NB4 (cell line): Measurements from ENCODE around the gene SYNE1.

Experiments used
- DNase-seq: peaks from one replicate; pipeline ENCODE4 v3.0.0; 2010; ENCODE audit warnings: low read depth
- H3K4me3 ChIP-seq: one replicate; pipeline ENCODE4 v1.5.1; 2011; ENCODE audit warnings: mild to moderate bottlenecking, low read depth, low read length, moderate library complexity
- MYC ChIP-seq: IDR thresholded peaks from 2 replicates; pipeline ENCODE4 v1.6.1; 2011; ENCODE audit warnings: low read depth, low read length
- POLR2A ChIP-seq: IDR thresholded peaks from 2 replicates; pipeline ENCODE4 v1.6.1; 2011; ENCODE audit warnings: mild to moderate bottlenecking; ENCODE audit not compliant: insufficient read length; ENCODE audit errors: extremely low read depth
- TF ChIP-seq, protein P1 (sequence below): IDR thresholded peaks from one replicate; pipeline ENCODE4 v1.5.1; 2012; ENCODE audit warnings: low read depth, low read length
- TF ChIP-seq, protein P2 (sequence below): IDR thresholded peaks from 2 replicates; pipeline ENCODE4 v1.6.1; 2011; ENCODE audit warnings: low read depth, low read length

The SYNE1 gene

DNA sequence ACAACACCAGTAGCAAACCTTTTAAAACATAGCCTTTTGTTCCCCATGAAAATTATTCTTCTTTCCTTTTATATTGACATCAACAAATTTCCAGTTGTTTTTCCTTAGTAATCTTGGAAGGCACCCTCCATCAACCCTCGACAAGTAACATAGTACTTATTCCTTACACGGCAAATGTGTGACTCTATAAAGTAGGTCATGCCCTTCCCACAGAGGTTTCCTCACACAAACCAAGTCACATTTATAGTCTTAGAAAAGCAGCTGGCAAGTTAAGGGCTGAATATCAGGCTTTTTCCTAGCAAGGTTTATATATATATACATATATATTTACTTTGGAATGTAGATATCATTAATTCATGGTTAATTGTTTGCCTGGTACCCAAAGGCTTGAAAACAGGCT lies 371.5 kb downstream of the SYNE1 start:
- H3K4me3 ChIP-seq, result no peak overlapping the region
- TF ChIP-seq, protein P1, sequence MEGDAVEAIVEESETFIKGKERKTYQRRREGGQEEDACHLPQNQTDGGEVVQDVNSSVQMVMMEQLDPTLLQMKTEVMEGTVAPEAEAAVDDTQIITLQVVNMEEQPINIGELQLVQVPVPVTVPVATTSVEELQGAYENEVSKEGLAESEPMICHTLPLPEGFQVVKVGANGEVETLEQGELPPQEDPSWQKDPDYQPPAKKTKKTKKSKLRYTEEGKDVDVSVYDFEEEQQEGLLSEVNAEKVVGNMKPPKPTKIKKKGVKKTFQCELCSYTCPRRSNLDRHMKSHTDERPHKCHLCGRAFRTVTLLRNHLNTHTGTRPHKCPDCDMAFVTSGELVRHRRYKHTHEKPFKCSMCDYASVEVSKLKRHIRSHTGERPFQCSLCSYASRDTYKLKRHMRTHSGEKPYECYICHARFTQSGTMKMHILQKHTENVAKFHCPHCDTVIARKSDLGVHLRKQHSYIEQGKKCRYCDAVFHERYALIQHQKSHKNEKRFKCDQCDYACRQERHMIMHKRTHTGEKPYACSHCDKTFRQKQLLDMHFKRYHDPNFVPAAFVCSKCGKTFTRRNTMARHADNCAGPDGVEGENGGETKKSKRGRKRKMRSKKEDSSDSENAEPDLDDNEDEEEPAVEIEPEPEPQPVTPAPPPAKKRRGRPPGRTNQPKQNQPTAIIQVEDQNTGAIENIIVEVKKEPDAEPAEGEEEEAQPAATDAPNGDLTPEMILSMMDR, result no peak
- TF ChIP-seq, protein P2, sequence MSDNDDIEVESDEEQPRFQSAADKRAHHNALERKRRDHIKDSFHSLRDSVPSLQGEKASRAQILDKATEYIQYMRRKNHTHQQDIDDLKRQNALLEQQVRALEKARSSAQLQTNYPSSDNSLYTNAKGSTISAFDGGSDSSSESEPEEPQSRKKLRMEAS, result no peak
- TF ChIP-seq MYC, result no peak
- no peak for TF ChIP-seq POLR2A
- no peak for DNase-seq

DNA sequence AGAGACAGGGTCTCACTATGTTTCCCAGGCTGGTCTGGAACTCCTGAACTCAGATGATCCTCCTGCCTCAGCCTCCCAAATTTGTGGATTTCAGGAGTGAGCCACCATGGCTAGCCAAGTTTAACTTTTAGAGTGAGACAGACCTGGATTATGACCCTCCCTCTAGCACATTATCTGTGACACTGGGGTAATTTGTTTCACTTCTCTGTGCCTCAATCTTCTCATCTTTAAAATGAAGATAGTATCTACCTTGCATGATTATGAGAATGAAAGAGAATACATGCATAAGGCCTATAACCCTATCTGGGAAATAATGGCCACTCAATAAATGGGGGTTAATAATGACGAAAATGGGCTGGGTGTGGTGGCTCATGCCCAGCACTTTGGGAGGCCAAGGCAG lies 373.6 kb downstream of the SYNE1 start:
- no peak for DNase-seq
- TF ChIP-seq, protein P1, result no peak
- TF ChIP-seq POLR2A (no peak), MYC (no peak)
- TF ChIP-seq, protein P2, result no peak
- H3K4me3 ChIP-seq, result no peak overlapping the region

DNA sequence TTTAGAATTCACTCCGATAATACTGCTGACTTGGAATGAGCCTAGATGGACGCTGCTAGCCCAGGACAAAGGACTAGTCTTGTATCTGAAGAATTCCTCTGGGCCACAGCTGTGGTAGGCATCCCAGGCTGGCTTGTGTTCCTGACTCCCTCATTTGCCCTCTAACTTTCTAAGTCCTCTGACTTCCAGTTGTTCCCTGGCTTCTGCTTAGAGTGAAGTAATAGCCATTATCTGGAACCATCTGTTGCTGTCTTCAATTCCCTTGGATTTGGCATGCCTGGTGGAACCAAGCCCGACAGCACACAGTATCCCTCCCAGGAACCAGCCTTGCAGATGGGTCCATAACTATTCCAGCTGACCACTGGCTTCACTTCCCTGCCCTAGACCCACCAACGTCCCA lies 376.0 kb downstream of the SYNE1 start:
- TF ChIP-seq POLR2A, result no peak
- TF ChIP-seq, protein P1, result no peak
- TF ChIP-seq, protein P2, result no peak
- TF ChIP-seq MYC, result no peak
- H3K4me3 ChIP-seq, result no peak overlapping the region
- DNase-seq, result no peak

DNA sequence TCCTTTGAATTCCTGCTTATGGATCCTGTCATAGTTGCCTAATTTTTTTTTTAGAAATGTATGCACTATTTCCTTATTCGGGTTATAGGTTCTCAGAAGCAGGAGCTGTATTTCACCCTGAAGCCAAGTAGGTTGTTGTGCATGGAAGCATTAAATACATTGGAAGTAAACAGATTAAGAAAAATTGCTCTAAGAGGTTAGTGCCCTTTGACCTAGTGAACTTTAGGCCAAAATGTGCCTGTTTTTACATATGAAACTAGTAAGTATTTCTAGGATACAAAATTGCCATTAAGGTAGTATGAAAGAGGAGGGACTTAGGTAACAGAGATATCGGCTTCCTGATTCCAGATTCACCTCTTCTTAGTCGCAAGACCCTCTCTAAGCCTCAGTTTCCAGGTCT lies 377.9 kb downstream of the SYNE1 start:
- no peak overlapping the region for H3K4me3 ChIP-seq
- no peak for DNase-seq
- TF ChIP-seq, protein P2, result no peak
- TF ChIP-seq MYC (no peak), POLR2A (no peak)
- TF ChIP-seq, protein P1, result no peak

DNA sequence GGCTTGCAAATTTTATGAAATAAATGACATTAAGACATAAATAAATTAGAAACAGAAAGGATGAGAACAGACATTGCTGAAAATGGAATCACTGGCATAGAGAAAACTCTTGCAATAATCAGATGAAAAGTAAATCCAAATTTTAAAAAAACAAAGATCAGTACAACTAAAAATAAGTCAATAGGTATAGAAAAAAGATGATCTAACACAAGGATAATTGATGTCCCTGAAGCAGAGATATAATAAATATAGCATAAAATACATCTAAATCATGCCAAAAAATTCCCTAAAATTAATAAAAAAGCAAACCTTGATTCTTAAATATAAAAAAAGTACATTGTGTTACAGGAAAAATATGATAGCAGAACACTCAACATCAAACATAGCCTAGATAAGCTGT lies 379.6 kb downstream of the SYNE1 start:
- H3K4me3 ChIP-seq, result no peak overlapping the region
- TF ChIP-seq, protein P2, result no peak
- TF ChIP-seq POLR2A, result no peak
- no peak for TF ChIP-seq MYC
- TF ChIP-seq, protein P1, result no peak
- no peak for DNase-seq

DNA sequence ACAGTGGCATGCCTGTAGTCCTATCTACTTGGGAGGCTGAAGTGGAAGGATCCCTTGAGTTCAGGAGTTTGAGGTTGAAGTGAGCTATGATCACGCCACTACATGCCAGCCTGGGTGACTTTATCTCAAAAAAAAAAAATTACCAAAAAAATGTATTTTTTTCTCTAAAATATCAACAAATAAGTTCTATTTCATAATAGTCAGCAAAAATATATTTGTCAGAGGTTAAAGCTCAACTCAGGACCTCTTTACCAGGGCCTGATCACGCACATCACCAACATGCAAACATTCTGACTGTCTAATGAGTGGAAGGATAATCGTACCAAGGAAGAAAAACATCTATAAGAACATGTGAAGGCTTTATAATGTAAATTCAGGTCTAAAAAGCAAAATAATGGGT lies 387.0 kb downstream of the SYNE1 start:
- DNase-seq, result no peak
- TF ChIP-seq MYC, result no peak
- TF ChIP-seq POLR2A, result no peak
- TF ChIP-seq, protein P2, result no peak
- TF ChIP-seq, protein P1, result no peak
- no peak overlapping the region for H3K4me3 ChIP-seq
